Measurements from ENCODE around the gene EML6.

EML6 gene

GRCh38 chr2:54964816-54965215 lies 241.4 kb downstream of the EML6 start:
- Histone ChIP-seq H2BK15ac (ENCODE audit: low read length) (no peak overlapping the region), H3K4me2 (ENCODE audit: insufficient read depth, low read length, poor library complexity, severe bottlenecking) (no peak overlapping the region), H2BK120ac (ENCODE audit: low read depth, low read length) (no peak overlapping the region), H3K79me1 (ENCODE audit: low read depth, low read length) (no peaks in the 10 kb centered on the region), H3K23ac (ENCODE audit: low read depth, low read length, poor library complexity) (no peak overlapping the region), H4K91ac (ENCODE audit: low read depth, low read length, poor library complexity) (no peak overlapping the region), H3K4me3 (ENCODE audit: low read length in 2 of 2) (no peak overlapping the region), H3K9me3 (replicated peaks in 1 of 2; ENCODE audit: control insufficient read depth in 2 of 2, insufficient read depth in 1 of 2, low read depth in 1 of 2, low read length in 2 of 2) (no peaks in the 10 kb centered on the region), H3K4me1 (ENCODE audit: control insufficient read depth in 2 of 2, insufficient read depth in 1 of 2, low read depth in 1 of 2, low read length in 2 of 2) (peaks cover 5 to 12% of the 10 kb centered on the region in 2 donors), H2AFZ (ENCODE audit: low read length) (no peak overlapping the region), H3K14ac (ENCODE audit: low read length) (no peak overlapping the region), H3K18ac (ENCODE audit: low read length) (no peak overlapping the region), H2BK5ac (ENCODE audit: low read length) (no peak overlapping the region), H2AK5ac (ENCODE audit: low read depth, low read length) (no peak overlapping the region), H2BK12ac (ENCODE audit: low read length) (no peak overlapping the region), H4K8ac (ENCODE audit: low read depth, low read length) (no peak overlapping the region), H3K9ac (ENCODE audit: low read depth, low read length, poor library complexity) (no peak overlapping the region), H3K4ac (ENCODE audit: low read length) (no peak overlapping the region), H3K27me3 (ENCODE audit: control insufficient read depth in 3 of 3, insufficient read depth in 3 of 3, low read depth in 1 of 3, low read length in 3 of 3) (no peaks in the 10 kb centered on the region), H3K27ac (replicated peaks; ENCODE audit: low read length) (no peak overlapping the region), H3K36me3 (replicated peaks in 1 of 2; ENCODE audit: control insufficient read depth in 2 of 2, insufficient read depth in 2 of 2, low read length in 2 of 2) (peaks cover 2 to 14% of the 10 kb centered on the region in 2 donors)
- no peak for DNase-seq (ENCODE audit: low spot score)
- no CpG with 5 or more reads among the region's 4 CpGs for WGBS, 2 donors (ENCODE audit: extremely low coverage in 2 of 2, insufficient read length in 2 of 2, insufficient replicate concordance in 1 of 2)

- H3K9ac ChIP-seq (ENCODE audit: low read depth, low read length, poor library complexity): no peak overlapping the region
- H2BK15ac ChIP-seq (ENCODE audit: low read length): no peak overlapping the region
- no peak overlapping the region for H4K8ac ChIP-seq (ENCODE audit: low read depth, low read length)
- H2AK5ac ChIP-seq (ENCODE audit: low read depth, low read length): no peak overlapping the region
- H2AFZ ChIP-seq (ENCODE audit: low read length): no peak overlapping the region
- H3K18ac ChIP-seq (ENCODE audit: low read length): no peak overlapping the region
- H2BK5ac ChIP-seq (ENCODE audit: low read length): no peak overlapping the region
- no peaks in the 10 kb centered on the region for H3K79me1 ChIP-seq (ENCODE audit: low read depth, low read length)
- H2BK12ac ChIP-seq (ENCODE audit: low read length): no peak overlapping the region
- no peaks in the 10 kb centered on the region for H3K9me3 ChIP-seq (replicated peaks in 1 of 2; ENCODE audit: control insufficient read depth in 2 of 2, insufficient read depth in 1 of 2, low read depth in 1 of 2, low read length in 2 of 2)
- H3K27me3 ChIP-seq (ENCODE audit: control insufficient read depth in 3 of 3, insufficient read depth in 3 of 3, low read depth in 1 of 3, low read length in 3 of 3): no peaks in the 10 kb centered on the region
- no peak overlapping the region for H4K91ac ChIP-seq (ENCODE audit: low read depth, low read length, poor library complexity)
- no peak for DNase-seq (ENCODE audit: low spot score)
- no peak overlapping the region for H3K27ac ChIP-seq (replicated peaks; ENCODE audit: low read length)
- no peak overlapping the region for H3K14ac ChIP-seq (ENCODE audit: low read length)
- peaks cover 5 to 12% of the 10 kb centered on the region in 2 donors for H3K4me1 ChIP-seq (ENCODE audit: control insufficient read depth in 2 of 2, insufficient read depth in 1 of 2, low read depth in 1 of 2, low read length in 2 of 2)
- WGBS, 2 donors (ENCODE audit: extremely low coverage in 2 of 2, insufficient read length in 2 of 2, insufficient replicate concordance in 1 of 2): no CpG with 5 or more reads among the region's 6 CpGs
- no peak overlapping the region for H3K4me2 ChIP-seq (ENCODE audit: insufficient read depth, low read length, poor library complexity, severe bottlenecking)
- peaks cover 2 to 20% of the 10 kb centered on the region in 2 donors for H3K36me3 ChIP-seq (replicated peaks in 1 of 2; ENCODE audit: control insufficient read depth in 2 of 2, insufficient read depth in 2 of 2, low read length in 2 of 2)
- H3K4me3 ChIP-seq (ENCODE audit: low read length in 2 of 2): no peak overlapping the region
- H2BK120ac ChIP-seq (ENCODE audit: low read depth, low read length): no peak overlapping the region
- H3K23ac ChIP-seq (ENCODE audit: low read depth, low read length, poor library complexity): no peak overlapping the region
- H3K4ac ChIP-seq (ENCODE audit: low read length): no peak overlapping the region
These were observed 242.0 kb downstream of the EML6 start for GRCh38 chr2:54965425-54965824.

- Histone ChIP-seq H3K9me3 (replicated peaks in 1 of 2; ENCODE audit: control insufficient read depth in 2 of 2, insufficient read depth in 1 of 2, low read depth in 1 of 2, low read length in 2 of 2) (no peaks in the 10 kb centered on the region), H2BK120ac (ENCODE audit: low read depth, low read length) (no peak overlapping the region), H3K27ac (replicated peaks; ENCODE audit: low read length) (no peak overlapping the region), H3K9ac (ENCODE audit: low read depth, low read length, poor library complexity) (no peak overlapping the region), H3K4me1 (ENCODE audit: control insufficient read depth in 2 of 2, insufficient read depth in 1 of 2, low read depth in 1 of 2, low read length in 2 of 2) (peaks cover 5 to 12% of the 10 kb centered on the region in 2 donors), H3K4me2 (ENCODE audit: insufficient read depth, low read length, poor library complexity, severe bottlenecking) (no peak overlapping the region), H3K36me3 (replicated peaks in 1 of 2; ENCODE audit: control insufficient read depth in 2 of 2, insufficient read depth in 2 of 2, low read length in 2 of 2) (peaks cover 5 to 29% of the 10 kb centered on the region in 2 donors), H3K18ac (ENCODE audit: low read length) (no peak overlapping the region), H4K91ac (ENCODE audit: low read depth, low read length, poor library complexity) (no peak overlapping the region), H3K79me1 (ENCODE audit: low read depth, low read length) (no peaks in the 10 kb centered on the region), H4K8ac (ENCODE audit: low read depth, low read length) (no peak overlapping the region), H3K27me3 (ENCODE audit: control insufficient read depth in 3 of 3, insufficient read depth in 3 of 3, low read depth in 1 of 3, low read length in 3 of 3) (no peaks in the 10 kb centered on the region), H2BK5ac (ENCODE audit: low read length) (no peak overlapping the region), H2AK5ac (ENCODE audit: low read depth, low read length) (no peak overlapping the region), H2AFZ (ENCODE audit: low read length) (no peak overlapping the region), H3K23ac (ENCODE audit: low read depth, low read length, poor library complexity) (no peak overlapping the region), H2BK12ac (ENCODE audit: low read length) (no peak overlapping the region), H3K4me3 (ENCODE audit: low read length in 2 of 2) (no peak overlapping the region), H2BK15ac (ENCODE audit: low read length) (no peak overlapping the region), H3K4ac (ENCODE audit: low read length) (no peak overlapping the region), H3K14ac (ENCODE audit: low read length) (no peak overlapping the region)
- no peak for DNase-seq (ENCODE audit: low spot score)
- no CpG with 5 or more reads among the region's 8 CpGs for WGBS, 2 donors (ENCODE audit: extremely low coverage in 2 of 2, insufficient read length in 2 of 2, insufficient replicate concordance in 1 of 2)
These were observed 242.8 kb downstream of the EML6 start for GRCh38 chr2:54966165-54966832.

- peaks cover 5 to 35% of the 10 kb centered on the region in 2 donors for H3K36me3 ChIP-seq (replicated peaks in 1 of 2; ENCODE audit: control insufficient read depth in 2 of 2, insufficient read depth in 2 of 2, low read length in 2 of 2)
- no peak overlapping the region for H3K23ac ChIP-seq (ENCODE audit: low read depth, low read length, poor library complexity)
- no peak overlapping the region for H3K4ac ChIP-seq (ENCODE audit: low read length)
- H3K4me1 ChIP-seq (ENCODE audit: control insufficient read depth in 2 of 2, insufficient read depth in 1 of 2, low read depth in 1 of 2, low read length in 2 of 2): peaks cover 5 to 12% of the 10 kb centered on the region in 2 donors
- no peak overlapping the region for H4K8ac ChIP-seq (ENCODE audit: low read depth, low read length)
- no peak overlapping the region for H2BK120ac ChIP-seq (ENCODE audit: low read depth, low read length)
- no peak overlapping the region for H3K4me3 ChIP-seq (ENCODE audit: low read length in 2 of 2)
- H3K14ac ChIP-seq (ENCODE audit: low read length): no peak overlapping the region
- H2AFZ ChIP-seq (ENCODE audit: low read length): no peak overlapping the region
- H3K4me2 ChIP-seq (ENCODE audit: insufficient read depth, low read length, poor library complexity, severe bottlenecking): no peak overlapping the region
- H2BK5ac ChIP-seq (ENCODE audit: low read length): no peak overlapping the region
- no peaks in the 10 kb centered on the region for H3K79me1 ChIP-seq (ENCODE audit: low read depth, low read length)
- no peaks in the 10 kb centered on the region for H3K27me3 ChIP-seq (ENCODE audit: control insufficient read depth in 3 of 3, insufficient read depth in 3 of 3, low read depth in 1 of 3, low read length in 3 of 3)
- H3K9me3 ChIP-seq (replicated peaks in 1 of 2; ENCODE audit: control insufficient read depth in 2 of 2, insufficient read depth in 1 of 2, low read depth in 1 of 2, low read length in 2 of 2): no peaks in the 10 kb centered on the region
- no peak overlapping the region for H2BK12ac ChIP-seq (ENCODE audit: low read length)
- H3K27ac ChIP-seq (replicated peaks; ENCODE audit: low read length): no peak overlapping the region
- no peak overlapping the region for H2AK5ac ChIP-seq (ENCODE audit: low read depth, low read length)
- no peak overlapping the region for H2BK15ac ChIP-seq (ENCODE audit: low read length)
- no peak overlapping the region for H3K18ac ChIP-seq (ENCODE audit: low read length)
- no peak overlapping the region for H4K91ac ChIP-seq (ENCODE audit: low read depth, low read length, poor library complexity)
- no CpG with 5 or more reads among the region's 3 CpGs for WGBS, 2 donors (ENCODE audit: extremely low coverage in 2 of 2, insufficient read length in 2 of 2, insufficient replicate concordance in 1 of 2)
- no peak overlapping the region for H3K9ac ChIP-seq (ENCODE audit: low read depth, low read length, poor library complexity)
- DNase-seq (ENCODE audit: low spot score): no peak
These were observed 243.4 kb downstream of the EML6 start for GRCh38 chr2:54966837-54967236.

Measured in neuronal stem cell (in vitro differentiated cells).